HepG2 (cell line): ENCODE data around the gene EFCAB8. TPM values are rescaled to one million over a fixed set of nuclear protein-coding genes. Genes with fewer than 3 reads are reported as not detected.

Experiments
- KDM3A ChIP-seq: IDR thresholded peaks from 2 replicates; pipeline ENCODE4 v1.6.1; 2018; ENCODE audit warnings: low read depth, missing compliant biosample characterization
- KLF16 ChIP-seq, 2 experiments: sonication (generic) in 1 of 2; formaldehyde crosslinking in 1 of 2; IDR thresholded peaks; 2 replicates each; pipeline versions ENCODE4 v1.6.1 to v1.8.0; 2016 to 2023; ENCODE audit warnings: missing genetic modification reagents in 2 of 2, missing compliant biosample characterization in 1 of 2
- MEF2D ChIP-seq: sonication (generic); formaldehyde crosslinking; IDR thresholded peaks from 2 replicates; pipeline ENCODE4 v1.5.1; 2020; ENCODE audit warnings: mild to moderate bottlenecking, missing genetic modification reagents
- MIER2 ChIP-seq: IDR thresholded peaks from 2 replicates; pipeline ENCODE4 v1.6.1; 2016; ENCODE audit warnings: missing biosample characterization, missing genetic modification reagents
- MIXL1 ChIP-seq: IDR thresholded peaks from 2 replicates; pipeline ENCODE4 v1.6.1; 2016
- MTA1 ChIP-seq: sonication (generic); formaldehyde crosslinking; IDR thresholded peaks from 2 replicates; pipeline ENCODE4 v1.4.0; 2020; ENCODE audit warnings: missing genetic modification reagents, mild to moderate bottlenecking, borderline replicate concordance
- NAIF1 ChIP-seq: sonication (generic); formaldehyde crosslinking; IDR thresholded peaks from 2 replicates; pipeline ENCODE4 v1.5.0; 2020; ENCODE audit warnings: mild to moderate bottlenecking, missing genetic modification reagents, borderline replicate concordance
- XRCC5 ChIP-seq: fragments of 200-400 bp; formaldehyde crosslinking; optimal IDR thresholded peaks from 2 replicates; pipeline ENCODE3; 2017; ENCODE audit warnings: mild to moderate bottlenecking, low read length
- ZFP62 ChIP-seq: sonication (generic); formaldehyde crosslinking; IDR thresholded peaks from 2 replicates; pipeline ENCODE4 v1.4.0; 2020; ENCODE audit warnings: missing genetic modification reagents
- ZFY ChIP-seq: sonication (generic); formaldehyde crosslinking; IDR thresholded peaks from 2 replicates; pipeline ENCODE4 v1.4.0; 2020; ENCODE audit warnings: missing genetic modification reagents
- ZFYVE20 ChIP-seq: sonication (generic); formaldehyde crosslinking; IDR thresholded peaks from 2 replicates; pipeline ENCODE4 v1.8.0; 2023; ENCODE audit warnings: low read depth, mild to moderate bottlenecking, moderate library complexity, missing genetic modification reagents, borderline replicate concordance
- ZNF136 ChIP-seq: sonication (generic); formaldehyde crosslinking; IDR thresholded peaks from 2 replicates; pipeline ENCODE4 v1.8.1; 2022; ENCODE audit warnings: low read depth, mild to moderate bottlenecking, moderate library complexity, missing genetic modification reagents
- ZNF251 ChIP-seq: sonication (generic); formaldehyde crosslinking; IDR thresholded peaks from 2 replicates; pipeline ENCODE4 v1.9.0; 2021; ENCODE audit warnings: mild to moderate bottlenecking, missing genetic modification reagents
- ZNF296 ChIP-seq: sonication (generic); formaldehyde crosslinking; conservative IDR thresholded peaks from 2 replicates; pipeline ENCODE4 v1.5.0; 2020; ENCODE audit warnings: mild to moderate bottlenecking, missing genetic modification reagents
- ZNF3 ChIP-seq: IDR thresholded peaks from 2 replicates; pipeline ENCODE4 v1.7.0; 2017; ENCODE audit warnings: inconsistent platforms
- ZNF331 ChIP-seq: sonication (generic); formaldehyde crosslinking; IDR thresholded peaks from 2 replicates; pipeline ENCODE4 v1.4.0; 2020; ENCODE audit warnings: missing genetic modification reagents
- ZNF343 ChIP-seq: sonication (generic); formaldehyde crosslinking; IDR thresholded peaks from 2 replicates; pipeline ENCODE4 v1.4.0; 2020; ENCODE audit warnings: mild to moderate bottlenecking, missing genetic modification reagents
- ZNF441 ChIP-seq: sonication (generic); formaldehyde crosslinking; IDR thresholded peaks from 2 replicates; pipeline ENCODE4 v1.7.0; 2021; ENCODE audit warnings: missing genetic modification reagents, borderline replicate concordance
- ZNF556 ChIP-seq: sonication (generic); formaldehyde crosslinking; IDR thresholded peaks from 2 replicates; pipeline ENCODE4 v1.4.0; 2020; ENCODE audit warnings: mild to moderate bottlenecking, missing genetic modification reagents, borderline replicate concordance
- ZNF570 ChIP-seq: sonication (generic); formaldehyde crosslinking; IDR thresholded peaks from 2 replicates; pipeline ENCODE4 v1.4.0; 2020; ENCODE audit warnings: mild to moderate bottlenecking, missing genetic modification reagents, borderline replicate concordance
- ZNF724P ChIP-seq: sonication (generic); formaldehyde crosslinking; IDR thresholded peaks from 2 replicates; pipeline ENCODE4 v1.8.0; 2022; ENCODE audit warnings: missing genetic modification reagents, borderline replicate concordance
- ZNF75D ChIP-seq: sonication (generic); formaldehyde crosslinking; IDR thresholded peaks from 2 replicates; pipeline ENCODE4 v1.8.1; 2023; ENCODE audit warnings: missing genetic modification reagents, mild to moderate bottlenecking, borderline replicate concordance
- ZNF777 ChIP-seq: sonication (generic); formaldehyde crosslinking; IDR thresholded peaks from 2 replicates; pipeline ENCODE4 v1.4.0; 2020; ENCODE audit warnings: missing genetic modification reagents
- polyA plus RNA-seq, 8 experiments: library from polyadenylated mRNA; depleted of rRNA in 3 of 8; stranded (reverse) in 7 of 8; unstranded in 1 of 8; fragments of >200 nt; fragmentation: Illumina TruSeq in 4 of 8; extraction: Trizol in 4 of 8; gene quantifications; 2 replicates each; pipeline versions ENCODE4 v1.2.1 to v1.2.3, GENCODE V29; 2011 to 2016; ENCODE audit warnings: low read depth in 4 of 8, missing spikeins in 1 of 8, mixed read lengths in 1 of 8; ENCODE audit not compliant: insufficient read depth in 1 of 8
- total RNA-seq, 5 experiments: library from RNA; depleted of rRNA; stranded (reverse); fragments of >200 nt; fragmentation: Illumina TruSeq; extraction: Trizol; gene quantifications; 2 replicates each; pipeline ENCODE4 v1.2.3, GENCODE V29; 2016; ENCODE audit warnings: low read depth in 1 of 5
- TF ChIP-seq, protein P1 (sequence below): sonication (generic); formaldehyde crosslinking; IDR thresholded peaks from 2 replicates; pipeline ENCODE4 v1.4.0; 2020; ENCODE audit warnings: mild to moderate bottlenecking, low read depth, missing genetic modification reagents
- TF ChIP-seq, protein P2 (sequence below): sonication (generic); formaldehyde crosslinking; IDR thresholded peaks from 2 replicates; pipeline ENCODE4 v1.5.0; 2020; ENCODE audit warnings: mild to moderate bottlenecking, missing genetic modification reagents, borderline replicate concordance
- TF ChIP-seq, protein P3 (sequence below): sonication (generic); formaldehyde crosslinking; IDR thresholded peaks from 2 replicates; pipeline ENCODE4 v1.5.1; 2020; ENCODE audit warnings: missing genetic modification reagents, mild to moderate bottlenecking, borderline replicate concordance

EFCAB8 gene
- total and polyA plus RNA-seq, 2 of the 13 experiments (the other 11 are each of a cell fraction or from before 2014, with no cell fraction given), result 0.15 to 0.22 TPM

DNA sequence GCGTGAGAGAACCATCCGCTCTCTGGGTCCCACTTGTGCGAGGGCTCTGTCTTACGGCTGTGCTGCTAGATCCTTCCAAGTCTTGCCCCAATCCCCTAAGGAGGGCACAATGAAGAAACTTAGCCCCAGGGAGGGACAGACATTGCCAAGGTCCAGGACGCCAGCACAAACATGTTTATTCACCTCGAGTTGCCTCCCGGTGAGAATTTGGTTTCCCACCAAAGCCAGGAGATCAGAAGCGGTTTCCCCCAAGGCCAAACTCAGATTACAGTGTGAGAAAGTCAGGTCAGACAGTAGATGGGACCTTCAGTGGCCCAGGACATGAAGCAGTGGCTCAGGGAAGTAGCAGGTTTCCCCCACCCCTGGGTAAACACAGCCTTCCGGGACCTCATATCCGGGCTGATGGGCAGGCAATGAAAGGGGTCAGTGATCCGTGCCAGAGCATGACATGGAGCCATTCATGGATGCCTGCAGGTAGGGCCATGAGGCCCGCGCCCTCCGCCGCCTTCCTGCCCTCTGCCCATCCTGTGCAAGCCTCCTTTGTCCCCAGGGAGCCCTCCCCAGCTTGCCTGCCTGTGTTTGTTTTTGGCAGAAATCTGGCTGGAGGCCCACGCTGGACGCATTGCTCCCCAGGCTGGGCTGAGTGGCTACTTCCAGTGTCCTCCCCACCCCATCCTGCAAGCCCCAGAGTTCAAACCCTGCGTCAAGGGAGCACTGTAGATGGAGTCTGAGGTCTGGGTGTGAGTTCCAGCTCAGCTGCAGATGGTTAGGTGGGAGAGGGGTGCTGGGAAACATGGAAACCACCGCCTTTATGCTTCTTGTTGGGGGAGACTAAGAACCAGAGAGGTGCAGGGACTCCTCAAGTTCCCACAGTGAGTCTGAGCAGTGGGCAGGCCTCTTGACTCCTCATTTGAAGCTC lies 150.8 kb downstream of the EFCAB8 start (continued):
- peak; percentile 93 for TF ChIP-seq MIXL1 (CRISPR knock-in tag)
- peak; percentile 73; the same call in 1 of the 2 replicates for TF ChIP-seq ZNF724P
- TF ChIP-seq ZFP62 (CRISPR knock-in tag), result no peak
- TF ChIP-seq NAIF1, result peak; percentile 80; the same call in 1 of the 2 replicates
- TF ChIP-seq ZFYVE20 (CRISPR knock-in tag), result no peak
- TF ChIP-seq ZNF331 (CRISPR knock-in tag), result peak; percentile 91
- peak; percentile 100 for TF ChIP-seq ZNF556 (CRISPR knock-in tag)
- peak; percentile 97; the same call in 1 of the 2 replicates for TF ChIP-seq ZNF136 (CRISPR knock-in tag)
- TF ChIP-seq, protein P1, sequence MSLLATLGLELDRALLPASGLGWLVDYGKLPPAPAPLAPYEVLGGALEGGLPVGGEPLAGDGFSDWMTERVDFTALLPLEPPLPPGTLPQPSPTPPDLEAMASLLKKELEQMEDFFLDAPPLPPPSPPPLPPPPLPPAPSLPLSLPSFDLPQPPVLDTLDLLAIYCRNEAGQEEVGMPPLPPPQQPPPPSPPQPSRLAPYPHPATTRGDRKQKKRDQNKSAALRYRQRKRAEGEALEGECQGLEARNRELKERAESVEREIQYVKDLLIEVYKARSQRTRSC, result peak; percentile 92; the same call in 1 of the 2 replicates
- peak; percentile 83; the same call in 1 of the 2 replicates for TF ChIP-seq ZNF570
- TF ChIP-seq XRCC5, result peak; percentile 96
- TF ChIP-seq MIER2 (CRISPR knock-in tag), result peak; percentile 89
- peak; percentile 99 for TF ChIP-seq MTA1 (CRISPR knock-in tag)
- no peak for TF ChIP-seq ZNF75D (CRISPR knock-in tag)
- TF ChIP-seq ZNF777, result no peak
- TF ChIP-seq ZNF296 (CRISPR knock-in tag), result peak; percentile 93
- TF ChIP-seq, protein P2, sequence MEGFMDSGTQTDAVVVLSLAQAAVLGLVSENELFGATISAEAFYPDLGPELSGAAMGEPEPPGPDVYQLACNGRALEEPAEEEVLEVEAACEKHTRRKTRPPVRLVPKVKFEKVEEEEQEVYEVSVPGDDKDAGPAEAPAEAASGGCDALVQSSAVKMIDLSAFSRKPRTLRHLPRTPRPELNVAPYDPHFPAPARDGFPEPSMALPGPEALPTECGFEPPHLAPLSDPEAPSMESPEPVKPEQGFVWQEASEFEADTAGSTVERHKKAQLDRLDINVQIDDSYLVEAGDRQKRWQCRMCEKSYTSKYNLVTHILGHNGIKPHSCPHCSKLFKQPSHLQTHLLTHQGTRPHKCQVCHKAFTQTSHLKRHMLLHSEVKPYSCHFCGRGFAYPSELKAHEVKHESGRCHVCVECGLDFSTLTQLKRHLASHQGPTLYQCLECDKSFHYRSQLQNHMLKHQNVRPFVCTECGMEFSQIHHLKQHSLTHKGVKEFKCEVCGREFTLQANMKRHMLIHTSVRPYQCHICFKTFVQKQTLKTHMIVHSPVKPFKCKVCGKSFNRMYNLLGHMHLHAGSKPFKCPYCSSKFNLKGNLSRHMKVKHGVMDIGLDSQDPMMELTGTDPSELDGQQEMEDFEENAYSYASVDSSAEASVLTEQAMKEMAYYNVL, result peak; percentile 92; the same call in 1 of the 2 replicates
- TF ChIP-seq, protein P3, sequence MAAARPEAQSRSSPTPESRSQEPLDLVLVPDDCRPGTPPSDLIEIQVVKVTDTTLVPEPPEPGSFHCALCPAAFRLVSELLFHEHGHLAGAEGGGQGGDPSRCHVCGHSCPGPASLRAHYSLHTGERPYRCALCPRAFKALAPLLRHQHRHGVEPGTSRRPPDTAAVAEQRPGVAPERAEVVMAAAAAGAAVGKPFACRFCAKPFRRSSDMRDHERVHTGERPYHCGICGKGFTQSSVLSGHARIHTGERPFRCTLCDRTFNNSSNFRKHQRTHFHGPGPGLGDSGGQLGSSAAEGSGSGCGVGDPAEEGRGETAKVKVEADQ, result peak; percentile 70; the same call in 1 of the 2 replicates
- no peak; the same call in 1 of the 2 replicates for TF ChIP-seq ZNF3 (CRISPR knock-in tag)
- peak; percentile 93 for TF ChIP-seq MEF2D
- TF ChIP-seq ZNF251 (CRISPR knock-in tag), result peak; percentile 95; the same call in 1 of the 2 replicates
- peak; percentile 94 for TF ChIP-seq KDM3A (CRISPR knock-in tag)
- no peak for TF ChIP-seq ZNF441 (CRISPR knock-in tag)
- peak; percentile 59; the same call in 1 of the 2 replicates for TF ChIP-seq ZFY (CRISPR knock-in tag)
- TF ChIP-seq ZNF343 (CRISPR knock-in tag), result peak; percentile 99
- TF ChIP-seq KLF16 (CRISPR knock-in tag; IDR thresholded peaks at IDR 0.05), result peak; percentile 30 to 95; a peak in 2 of 4 replicates
